GM19023 (cell line): ENCODE data around the gene ANKRD11.
"Not testable (repeated sequence)": the region's sequence is repeated elsewhere in the genome, so short reads cannot be mapped to it uniquely, and the experiment has no call there.

Source experiments
- ATAC-seq: cut with Tn5 transposase; IDR thresholded peaks from one replicate; pipeline ENCODE4 v1.9.1; 2021; ENCODE audit warnings: mild to moderate bottlenecking, moderate library complexity; ENCODE audit not compliant: unreplicated experiment

ANKRD11 gene

GRCh38 chr16:89482150-89482816, 8.1 kb downstream of the ANKRD11 start:
- ATAC-seq, result no peak

GRCh38 chr16:89481356-89481955, 8.9 kb downstream of the ANKRD11 start:
- ATAC-seq, result no peak

GRCh38 chr16:89478576-89479221, 11.7 kb downstream of the ANKRD11 start:
- no peak for ATAC-seq

GRCh38 chr16:89476811-89477261, 13.5 kb downstream of the ANKRD11 start:
- ATAC-seq, result no peak

GRCh38 chr16:89476379-89476778, 14.0 kb downstream of the ANKRD11 start:
- no peak for ATAC-seq

GRCh38 chr16:89475144-89475543, 15.2 kb downstream of the ANKRD11 start:
- no peak for ATAC-seq

GRCh38 chr16:89473791-89474414, 16.5 kb downstream of the ANKRD11 start:
- ATAC-seq, result no peak

GRCh38 chr16:89473136-89473712, 17.1 kb downstream of the ANKRD11 start:
- ATAC-seq, result no peak

- ATAC-seq, result no peak
Measured at GRCh38 chr16:89472711-89473075, 17.7 kb downstream of the ANKRD11 start.

GRCh38 chr16:89467382-89467781, 23.0 kb downstream of the ANKRD11 start:
- no peak for ATAC-seq

GRCh38 chr16:89466920-89467319, 23.4 kb downstream of the ANKRD11 start:
- no peak for ATAC-seq

GRCh38 chr16:89463312-89463711, 27.0 kb downstream of the ANKRD11 start:
- ATAC-seq, result not testable (repeated sequence)

- not testable (repeated sequence) for ATAC-seq
Measured at GRCh38 chr16:89462639-89463038, 27.7 kb downstream of the ANKRD11 start.

- ATAC-seq, result not testable (repeated sequence)
Measured at GRCh38 chr16:89461890-89462289, 28.5 kb downstream of the ANKRD11 start.

GRCh38 chr16:89460556-89460955, 29.8 kb downstream of the ANKRD11 start:
- ATAC-seq, result no peak

GRCh38 chr16:89458967-89459366, 31.4 kb downstream of the ANKRD11 start:
- ATAC-seq, result no peak

GRCh38 chr16:89458551-89458950, 31.8 kb downstream of the ANKRD11 start:
- no peak for ATAC-seq

- no peak for ATAC-seq
Measured at GRCh38 chr16:89456419-89456959, 33.9 kb downstream of the ANKRD11 start.

GRCh38 chr16:89455692-89456091, 34.7 kb downstream of the ANKRD11 start:
- no peak for ATAC-seq

GRCh38 chr16:89455178-89455577, 35.2 kb downstream of the ANKRD11 start:
- ATAC-seq, result no peak
